SK-N-SH (cell line): Measurements from ENCODE around the gene CES5A. TPM values are rescaled to one million over a fixed set of nuclear protein-coding genes. Genes with fewer than 3 reads are reported as not detected.

Source experiments
- CTCF ChIA-PET: fragments of 300-600, 350-600 bp; formaldehyde crosslinking; extraction: SDS; loops from one replicate; lab custom pipeline; 2021; lab: Yijun Ruan, JAX
- POLR2A ChIA-PET: fragments of 350-600 bp; sonication (Branson Sonifier 250); formaldehyde crosslinking; extraction: SDS; loops from one replicate; lab custom pipeline; 2020; ENCODE audit warnings: antibody characterized with exemption, inconsistent platforms; lab: Yijun Ruan, JAX
- DNase-seq: peaks from one replicate; pipeline ENCODE4 v3.0.0; 2012
- H2AFZ ChIP-seq: fragments of 200-600 bp; sonication (generic); 2 replicates; pipeline ENCODE4 v1.8.1; 2016; ENCODE audit warnings: antibody characterized with exemption, mild to moderate bottlenecking, low read depth
- H3F3A ChIP-seq: fragments of 200-600 bp; sonication (generic); replicated peaks from 2 replicates; pipeline ENCODE3; 2016; ENCODE audit warnings: antibody characterized with exemption, mild to moderate bottlenecking; ENCODE audit not compliant: insufficient read depth
- H3K27ac ChIP-seq, 2 experiments: fragments of 200-500 bp in 1 of 2; fragments of 200-600 bp in 1 of 2; sonication (Bioruptor generic) in 1 of 2; sonication (generic), shearing (Covaris generic) in 1 of 2; 2 replicates each; pipeline versions ENCODE4 v1.5.1 to v1.6.1; 2014 to 2016; ENCODE audit warnings: low read depth in 2 of 2, inconsistent platforms in 1 of 2, low read length in 1 of 2, mild to moderate bottlenecking in 1 of 2, mixed read lengths in 1 of 2
- H3K27me3 ChIP-seq: fragments of 200-600 bp; sonication (generic), shearing (Covaris generic); 2 replicates; pipeline ENCODE4 v1.6.1; 2016; ENCODE audit warnings: mixed run types; ENCODE audit not compliant: insufficient read depth
- H3K36me3 ChIP-seq, 2 experiments: fragments of 200-500 bp in 1 of 2; fragments of 200-600 bp in 1 of 2; sonication (Bioruptor generic) in 1 of 2; sonication (generic) in 1 of 2; replicated peaks in 1 of 2; 2 replicates each; pipeline versions ENCODE3 to v1.5.1; 2014 to 2016; ENCODE audit warnings: low read length in 1 of 2, mild to moderate bottlenecking in 1 of 2; ENCODE audit not compliant: insufficient read depth in 2 of 2, control insufficient read depth in 1 of 2
- H3K4me1 ChIP-seq, 2 experiments: fragments of 200-500 bp in 1 of 2; fragments of 200-600 bp in 1 of 2; sonication (Bioruptor generic) in 1 of 2; sonication (generic), shearing (Covaris generic) in 1 of 2; 2 replicates each; pipeline versions ENCODE4 v1.5.1 to v1.6.1; 2014 to 2016; ENCODE audit warnings: low read depth in 1 of 2, low read length in 1 of 2, mixed run types in 1 of 2; ENCODE audit not compliant: insufficient read depth in 2 of 2, control insufficient read depth in 1 of 2
- H3K4me2 ChIP-seq: fragments of 200-600 bp; sonication (generic), shearing (Covaris generic); 2 replicates; pipeline ENCODE4 v1.6.1; 2017; ENCODE audit warnings: mixed run types
- H3K4me3 ChIP-seq, 2 experiments: fragments of 200-500 bp in 1 of 2; fragments of 200-600 bp in 1 of 2; sonication (Bioruptor generic) in 1 of 2; sonication (generic), shearing (Covaris generic) in 1 of 2; 2 replicates each; pipeline versions ENCODE4 v1.5.1 to v1.8.1; 2014 to 2016; ENCODE audit warnings: low read depth in 2 of 2, inconsistent platforms in 1 of 2, low read length in 1 of 2, mild to moderate bottlenecking in 1 of 2, mixed read lengths in 1 of 2, moderate library complexity in 1 of 2
- H3K79me2 ChIP-seq: fragments of 200-600 bp; sonication (generic); 2 replicates; pipeline ENCODE4 v1.8.1; 2017; ENCODE audit warnings: mild to moderate bottlenecking; ENCODE audit not compliant: insufficient read depth
- H3K9ac ChIP-seq: fragments of 200-600 bp; sonication (generic); 2 replicates; pipeline ENCODE4 v1.6.1; 2017; ENCODE audit warnings: mixed run types
- H3K9me2 ChIP-seq: fragments of 200-600 bp; sonication (generic); 2 replicates; pipeline ENCODE4 v1.6.1; 2017; ENCODE audit warnings: mixed run types
- H3K9me3 ChIP-seq: fragments of 200-600 bp; sonication (generic); 2 replicates; pipeline ENCODE4 v1.6.1; 2017; ENCODE audit warnings: mixed run types, mild to moderate bottlenecking, moderate library complexity
- H4K20me1 ChIP-seq: fragments of 200-600 bp; sonication (generic); 2 replicates; pipeline ENCODE4 v1.6.1; 2017; ENCODE audit warnings: mild to moderate bottlenecking, mixed run types; ENCODE audit not compliant: insufficient read depth
- EP300 ChIP-seq, 2 experiments: IDR thresholded peaks; 2 replicates each; pipeline versions ENCODE4 v1.4.0 to v1.6.1; 2012; ENCODE audit warnings: borderline replicate concordance in 1 of 2, low read depth in 1 of 2, low read length in 1 of 2
- FOSL2 ChIP-seq: IDR thresholded peaks from 2 replicates; pipeline ENCODE4 v1.4.0; 2012; ENCODE audit warnings: low read depth, mild to moderate bottlenecking, moderate library complexity, borderline replicate concordance
- FOXM1 ChIP-seq: IDR thresholded peaks from 2 replicates; pipeline ENCODE4 v1.4.0; 2012; ENCODE audit warnings: low read depth, mild to moderate bottlenecking
- GABPA ChIP-seq: IDR thresholded peaks from 2 replicates; pipeline ENCODE4 v1.4.0; 2012; ENCODE audit warnings: low read depth, mild to moderate bottlenecking
- MEF2A ChIP-seq: IDR thresholded peaks from 2 replicates; pipeline ENCODE4 v1.4.0; 2012; ENCODE audit warnings: low read depth, borderline replicate concordance
- MXI1 ChIP-seq: IDR thresholded peaks from 2 replicates; pipeline ENCODE4 v1.6.1; 2012; ENCODE audit warnings: mild to moderate bottlenecking, low read depth, low read length, improper control_type of control experiment
- NRF1 ChIP-seq: IDR thresholded peaks from 2 replicates; pipeline ENCODE4 v1.6.1; 2012; ENCODE audit warnings: low read depth, mild to moderate bottlenecking, low read length
- RFX5 ChIP-seq: IDR thresholded peaks from 2 replicates; pipeline ENCODE4 v1.6.1; 2012; ENCODE audit warnings: mild to moderate bottlenecking, improper control_type of control experiment, low read length
- RXRA ChIP-seq: IDR thresholded peaks from 2 replicates; pipeline ENCODE4 v1.4.0; 2012; ENCODE audit warnings: low read depth, mild to moderate bottlenecking, borderline replicate concordance
- SIN3A ChIP-seq: IDR thresholded peaks from 2 replicates; pipeline ENCODE4 v1.6.1; 2012; ENCODE audit warnings: low read depth, mild to moderate bottlenecking, low read length, moderate library complexity, borderline replicate concordance
- SMC3 ChIP-seq: IDR thresholded peaks from 2 replicates; pipeline ENCODE4 v1.6.1; 2012; ENCODE audit warnings: low read depth, low read length, improper control_type of control experiment
- TAF1 ChIP-seq: IDR thresholded peaks from 2 replicates; pipeline ENCODE4 v1.6.1; 2012; ENCODE audit warnings: low read depth, mild to moderate bottlenecking, low read length, moderate library complexity, borderline replicate concordance
- TEAD4 ChIP-seq: IDR thresholded peaks from 2 replicates; pipeline ENCODE4 v1.4.0; 2012; ENCODE audit warnings: mild to moderate bottlenecking, borderline replicate concordance; ENCODE audit not compliant: insufficient read depth
- YY1 ChIP-seq: IDR thresholded peaks from 2 replicates; pipeline ENCODE4 v1.4.0; 2012; ENCODE audit warnings: low read depth, mild to moderate bottlenecking
- WGBS: methylation state at CpG from one replicate; pipeline ENCODE4 v1.1.6; 2017; ENCODE audit warnings: low lambda C conversion rate; 5-methylcytosine and 5-hydroxymethylcytosine counted together
- polyA plus RNA-seq, 3 experiments: library from polyadenylated mRNA; depleted of rRNA; stranded (reverse); fragments of >200 nt; gene quantifications; 2 replicates each; pipeline ENCODE4 v1.2.3, GENCODE V29; 2012
- TF ChIP-seq, protein P1 (sequence below): IDR thresholded peaks from 2 replicates; pipeline ENCODE4 v1.6.1; 2012; ENCODE audit warnings: mild to moderate bottlenecking, low read depth, low read length, moderate library complexity
- TF ChIP-seq, protein P2 (sequence below): fragments of 150-350 bp; IDR thresholded peaks from 2 replicates; pipeline ENCODE4 v1.6.1; 2017; ENCODE audit warnings: antibody characterized with exemption, low read length, low read depth, borderline replicate concordance
- TF ChIP-seq, protein P3 (sequence below): IDR thresholded peaks from 2 replicates; pipeline ENCODE4 v1.4.0; 2012; ENCODE audit warnings: low read depth, borderline replicate concordance
- TF ChIP-seq, protein P4 (sequence below): fragments of 150-350 bp; IDR thresholded peaks from 2 replicates; pipeline ENCODE4 v1.6.1; 2016; ENCODE audit warnings: mild to moderate bottlenecking, low read depth, low read length

Gene CES5A
- polyA plus RNA-seq, 1 of the 3 experiments (the other 2 are of a cell fraction) = not detected

DNA sequence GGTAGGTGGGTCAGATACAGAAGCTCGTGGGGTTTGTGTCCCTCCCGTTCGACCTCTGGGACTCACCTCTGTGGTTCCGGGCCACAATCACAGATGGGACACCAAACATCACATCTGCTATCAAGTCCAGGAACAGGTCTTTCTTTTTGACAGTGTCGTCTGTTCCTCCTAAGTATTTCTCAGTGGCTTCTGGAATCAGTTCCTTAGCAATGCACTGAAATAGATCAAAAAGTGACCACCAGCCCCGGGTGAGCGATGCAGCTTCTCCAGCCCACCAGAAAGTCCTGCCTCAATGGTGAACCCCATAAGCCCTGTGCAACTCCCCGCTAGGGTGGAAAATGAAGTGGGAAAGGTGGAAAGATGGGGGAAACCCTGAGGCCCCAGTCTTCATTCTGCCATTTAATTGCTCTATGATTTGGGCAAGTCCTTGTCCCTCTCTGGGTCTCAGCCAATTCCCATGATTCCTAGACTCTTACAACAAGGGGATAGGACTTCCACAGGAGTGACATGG is 64.7 kb downstream of the CES5A start:
- Histone ChIP-seq H3K36me3 (no peaks in the 10 kb centered on the region), H3K27ac (no peak overlapping the region), H4K20me1 (no peaks in the 10 kb centered on the region), H3K4me3 (no peak overlapping the region), H3K79me2 (no peaks in the 10 kb centered on the region), H2AFZ (no peak overlapping the region), H3K9me3 (no peaks in the 10 kb centered on the region), H3K27me3 (no peaks in the 10 kb centered on the region), H3F3A (no peaks in the 10 kb centered on the region), H3K4me1 (no peaks in the 10 kb centered on the region), H3K9ac (no peak overlapping the region), H3K9me2 (no peaks in the 10 kb centered on the region), H3K4me2 (no peak overlapping the region)
- WGBS = 27% methylated on average over 6 of the region's 8 CpGs
- POLR2A ChIA-PET = no interaction called here
- TF ChIP-seq SIN3A (no peak), FOXM1 (no peak), RXRA (no peak), FOSL2 (no peak), TEAD4 (no peak), EP300 (IDR thresholded peaks at IDR 0.05; ENCODE audit: borderline replicate concordance in 1 of 2, low read depth in 1 of 2, low read length in 1 of 2) (no peak), TAF1 (no peak), RFX5 (no peak), MEF2A (no peak), SMC3 (no peak), GABPA (no peak), MXI1 (no peak), YY1 (no peak), NRF1 (no peak)
- TF ChIP-seq, protein P1, sequence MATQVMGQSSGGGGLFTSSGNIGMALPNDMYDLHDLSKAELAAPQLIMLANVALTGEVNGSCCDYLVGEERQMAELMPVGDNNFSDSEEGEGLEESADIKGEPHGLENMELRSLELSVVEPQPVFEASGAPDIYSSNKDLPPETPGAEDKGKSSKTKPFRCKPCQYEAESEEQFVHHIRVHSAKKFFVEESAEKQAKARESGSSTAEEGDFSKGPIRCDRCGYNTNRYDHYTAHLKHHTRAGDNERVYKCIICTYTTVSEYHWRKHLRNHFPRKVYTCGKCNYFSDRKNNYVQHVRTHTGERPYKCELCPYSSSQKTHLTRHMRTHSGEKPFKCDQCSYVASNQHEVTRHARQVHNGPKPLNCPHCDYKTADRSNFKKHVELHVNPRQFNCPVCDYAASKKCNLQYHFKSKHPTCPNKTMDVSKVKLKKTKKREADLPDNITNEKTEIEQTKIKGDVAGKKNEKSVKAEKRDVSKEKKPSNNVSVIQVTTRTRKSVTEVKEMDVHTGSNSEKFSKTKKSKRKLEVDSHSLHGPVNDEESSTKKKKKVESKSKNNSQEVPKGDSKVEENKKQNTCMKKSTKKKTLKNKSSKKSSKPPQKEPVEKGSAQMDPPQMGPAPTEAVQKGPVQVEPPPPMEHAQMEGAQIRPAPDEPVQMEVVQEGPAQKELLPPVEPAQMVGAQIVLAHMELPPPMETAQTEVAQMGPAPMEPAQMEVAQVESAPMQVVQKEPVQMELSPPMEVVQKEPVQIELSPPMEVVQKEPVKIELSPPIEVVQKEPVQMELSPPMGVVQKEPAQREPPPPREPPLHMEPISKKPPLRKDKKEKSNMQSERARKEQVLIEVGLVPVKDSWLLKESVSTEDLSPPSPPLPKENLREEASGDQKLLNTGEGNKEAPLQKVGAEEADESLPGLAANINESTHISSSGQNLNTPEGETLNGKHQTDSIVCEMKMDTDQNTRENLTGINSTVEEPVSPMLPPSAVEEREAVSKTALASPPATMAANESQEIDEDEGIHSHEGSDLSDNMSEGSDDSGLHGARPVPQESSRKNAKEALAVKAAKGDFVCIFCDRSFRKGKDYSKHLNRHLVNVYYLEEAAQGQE = no peak
- TF ChIP-seq, protein P2, sequence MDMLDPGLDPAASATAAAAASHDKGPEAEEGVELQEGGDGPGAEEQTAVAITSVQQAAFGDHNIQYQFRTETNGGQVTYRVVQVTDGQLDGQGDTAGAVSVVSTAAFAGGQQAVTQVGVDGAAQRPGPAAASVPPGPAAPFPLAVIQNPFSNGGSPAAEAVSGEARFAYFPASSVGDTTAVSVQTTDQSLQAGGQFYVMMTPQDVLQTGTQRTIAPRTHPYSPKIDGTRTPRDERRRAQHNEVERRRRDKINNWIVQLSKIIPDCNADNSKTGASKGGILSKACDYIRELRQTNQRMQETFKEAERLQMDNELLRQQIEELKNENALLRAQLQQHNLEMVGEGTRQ = no peak
- TF ChIP-seq, protein P3, sequence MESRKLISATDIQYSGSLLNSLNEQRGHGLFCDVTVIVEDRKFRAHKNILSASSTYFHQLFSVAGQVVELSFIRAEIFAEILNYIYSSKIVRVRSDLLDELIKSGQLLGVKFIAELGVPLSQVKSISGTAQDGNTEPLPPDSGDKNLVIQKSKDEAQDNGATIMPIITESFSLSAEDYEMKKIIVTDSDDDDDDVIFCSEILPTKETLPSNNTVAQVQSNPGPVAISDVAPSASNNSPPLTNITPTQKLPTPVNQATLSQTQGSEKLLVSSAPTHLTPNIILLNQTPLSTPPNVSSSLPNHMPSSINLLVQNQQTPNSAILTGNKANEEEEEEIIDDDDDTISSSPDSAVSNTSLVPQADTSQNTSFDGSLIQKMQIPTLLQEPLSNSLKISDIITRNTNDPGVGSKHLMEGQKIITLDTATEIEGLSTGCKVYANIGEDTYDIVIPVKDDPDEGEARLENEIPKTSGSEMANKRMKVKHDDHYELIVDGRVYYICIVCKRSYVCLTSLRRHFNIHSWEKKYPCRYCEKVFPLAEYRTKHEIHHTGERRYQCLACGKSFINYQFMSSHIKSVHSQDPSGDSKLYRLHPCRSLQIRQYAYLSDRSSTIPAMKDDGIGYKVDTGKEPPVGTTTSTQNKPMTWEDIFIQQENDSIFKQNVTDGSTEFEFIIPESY = no peak
- TF ChIP-seq, protein P4, sequence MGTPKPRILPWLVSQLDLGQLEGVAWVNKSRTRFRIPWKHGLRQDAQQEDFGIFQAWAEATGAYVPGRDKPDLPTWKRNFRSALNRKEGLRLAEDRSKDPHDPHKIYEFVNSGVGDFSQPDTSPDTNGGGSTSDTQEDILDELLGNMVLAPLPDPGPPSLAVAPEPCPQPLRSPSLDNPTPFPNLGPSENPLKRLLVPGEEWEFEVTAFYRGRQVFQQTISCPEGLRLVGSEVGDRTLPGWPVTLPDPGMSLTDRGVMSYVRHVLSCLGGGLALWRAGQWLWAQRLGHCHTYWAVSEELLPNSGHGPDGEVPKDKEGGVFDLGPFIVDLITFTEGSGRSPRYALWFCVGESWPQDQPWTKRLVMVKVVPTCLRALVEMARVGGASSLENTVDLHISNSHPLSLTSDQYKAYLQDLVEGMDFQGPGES = no peak
- CTCF ChIA-PET = no interaction called here
- DNase-seq = no peak
